HG02642 (cell line): ENCODE measurements around the gene CKMT1A.

ENCODE experiments used
- ATAC-seq: cut with Tn5 transposase; IDR thresholded peaks from one replicate; pipeline ENCODE4 v1.9.1; 2021; ENCODE audit warnings: mild to moderate bottlenecking; ENCODE audit not compliant: unreplicated experiment, poor library complexity

CKMT1A gene

GRCh38 chr15:43746903-43747309, 53.2 kb downstream of the CKMT1A start:
- peak; percentile 18 for ATAC-seq

GRCh38 chr15:43748376-43748775, 54.7 kb downstream of the CKMT1A start:
- no peak for ATAC-seq
